Ramos (cell line): ENCODE data around the gene OLAH.

Source experiments
- in situ Hi-C: fragments of 300-500 bp; cut with MboI; formaldehyde crosslinking; loops from one replicate; pipeline ENCODE4 v1.14.3; 2022; ENCODE audit warnings: low sequenced_read_pairs; ENCODE audit not compliant: unreplicated experiment

The OLAH gene

DNA sequence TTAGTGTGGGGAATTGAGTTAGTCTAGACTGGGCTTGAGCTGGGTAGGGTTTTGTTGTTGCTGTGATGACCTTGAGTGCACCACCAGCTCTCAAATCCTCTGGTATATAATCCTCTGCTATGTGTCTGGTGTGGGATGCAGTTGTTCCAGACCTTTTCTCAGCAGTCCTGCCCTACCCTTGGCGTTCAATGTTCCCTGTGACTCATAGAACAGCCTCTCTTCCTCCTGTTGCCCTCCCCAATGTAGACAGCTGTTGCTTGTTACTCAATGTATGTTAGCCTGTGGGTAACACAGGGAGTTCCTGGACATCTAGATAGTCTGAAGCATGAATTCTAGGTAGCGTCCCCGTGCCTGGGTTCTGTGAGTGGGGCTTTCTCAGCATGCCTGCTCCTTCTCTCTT is 25.1 kb downstream of the OLAH start:
- in situ Hi-C loops, result no loop called here

DNA sequence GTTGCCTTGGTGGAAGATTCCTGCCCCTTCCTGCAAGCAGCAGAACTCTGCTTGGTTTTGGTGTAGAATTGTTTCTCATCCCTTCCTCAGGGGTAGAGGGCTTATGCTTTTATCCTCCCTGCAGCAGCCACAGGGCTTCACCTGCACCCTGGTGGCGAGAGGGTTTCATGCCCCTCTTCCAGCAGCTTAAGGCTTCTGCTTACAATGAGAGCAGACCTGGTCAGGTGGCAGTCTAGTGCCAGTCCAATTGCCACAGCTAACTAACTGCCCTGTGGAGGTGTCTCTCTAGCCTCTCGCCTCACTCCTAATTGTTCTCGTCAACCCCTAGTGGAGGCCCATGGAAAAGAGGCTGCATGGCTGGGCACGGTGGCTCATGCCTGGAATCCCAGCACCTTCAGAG is 25.5 kb downstream of the OLAH start:
- in situ Hi-C loops, result no loop called here

DNA sequence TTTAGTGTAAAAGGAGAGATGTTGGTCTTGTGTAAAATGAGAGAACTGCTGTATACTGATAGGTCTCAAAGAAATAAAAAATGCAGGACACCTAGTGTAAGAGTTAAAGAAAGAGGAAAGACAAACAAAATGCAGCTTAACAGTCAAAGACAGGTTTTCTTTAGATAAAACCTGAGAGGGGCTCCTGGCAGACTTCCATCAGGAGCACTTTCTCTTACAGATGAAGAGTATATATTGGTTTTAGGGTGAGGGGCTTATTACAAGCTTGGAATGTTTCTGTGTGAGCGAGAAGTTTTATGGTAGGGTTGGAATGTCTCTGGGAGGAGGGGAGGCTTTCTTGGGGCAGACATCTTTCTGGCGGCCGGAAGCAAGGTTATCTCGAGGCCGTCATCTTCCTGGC is 28.6 kb downstream of the OLAH start:
- in situ Hi-C loops, result no loop called here

DNA sequence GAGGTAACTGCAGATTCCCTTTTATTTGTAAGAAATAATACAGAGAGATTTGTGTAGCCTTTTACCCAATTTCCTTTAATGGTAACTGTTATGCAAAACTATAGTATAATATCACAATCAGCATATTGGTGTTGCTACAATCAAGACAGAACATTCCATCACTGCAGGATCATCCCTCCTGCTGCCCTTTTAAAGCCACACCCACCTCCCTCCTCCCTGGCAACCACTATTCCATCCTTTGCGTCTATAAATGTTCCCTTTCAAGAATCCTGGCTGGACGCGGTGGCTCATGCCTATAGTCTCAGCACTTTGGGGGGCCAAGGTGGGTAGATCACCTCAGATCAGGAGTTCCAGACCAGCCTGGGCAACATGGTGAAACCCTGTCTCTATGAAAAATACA is 31.7 kb downstream of the OLAH start:
- in situ Hi-C loops, result no loop called here

DNA sequence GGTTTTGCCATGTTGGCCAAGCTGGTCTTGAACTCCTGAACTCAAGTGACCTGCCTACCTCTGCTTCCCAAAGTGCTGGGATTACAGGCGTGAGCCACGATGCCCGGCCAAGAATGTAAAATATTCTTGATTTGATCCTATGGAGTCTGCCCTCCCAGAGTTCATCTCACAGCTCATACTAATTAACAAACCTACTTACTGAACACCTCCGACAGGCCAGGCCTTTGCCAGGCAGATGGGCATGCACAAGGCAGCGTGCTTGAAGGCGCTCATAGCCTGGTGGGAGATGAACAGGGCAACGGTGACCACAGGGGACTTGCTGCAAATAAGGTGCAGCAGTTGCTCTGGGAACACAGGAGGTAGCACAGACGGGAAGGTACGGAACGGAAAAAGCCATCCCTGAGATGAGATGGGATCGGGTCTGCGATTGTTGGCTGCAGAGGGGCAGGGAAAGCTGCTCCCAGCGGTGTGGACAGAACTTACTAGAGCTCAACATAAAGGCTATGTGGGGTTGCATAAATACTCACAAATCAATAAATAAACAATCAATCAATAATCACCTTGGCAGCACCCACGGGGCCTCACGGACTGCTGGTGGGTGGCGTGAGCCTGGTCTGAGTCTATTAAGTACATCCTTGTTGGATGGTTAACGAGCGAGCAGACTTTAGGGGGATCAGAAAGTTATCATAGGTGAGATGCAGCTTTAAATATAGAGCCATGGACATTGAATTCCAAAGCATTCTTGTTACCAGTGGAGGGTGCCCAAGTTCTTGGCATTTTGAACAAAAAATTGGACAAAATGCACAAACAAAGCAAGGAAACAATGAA is 40.1 kb downstream of the OLAH start:
- in situ Hi-C loops, result no loop called here

DNA sequence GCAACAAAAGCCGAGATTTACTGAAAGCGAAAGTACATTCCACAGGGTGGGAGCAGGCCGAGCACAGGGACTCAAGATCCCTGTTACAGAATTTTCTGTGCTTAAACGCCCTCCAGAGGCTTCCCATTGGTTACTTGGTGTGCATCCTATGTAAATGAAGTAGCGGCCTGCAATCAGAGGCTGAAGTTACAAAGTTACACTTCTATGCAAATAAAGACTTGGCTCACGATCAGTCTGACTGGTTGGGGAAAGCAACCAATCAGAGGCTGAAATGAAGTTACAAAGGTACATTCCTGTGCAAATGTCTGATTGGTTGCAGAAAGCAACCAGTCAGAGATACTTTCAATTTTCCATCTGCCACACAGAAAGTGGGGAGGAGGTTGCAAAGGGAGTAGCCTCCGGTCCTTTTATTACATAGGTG is 40.8 kb downstream of the OLAH start:
- in situ Hi-C loops, result no loop called here

DNA sequence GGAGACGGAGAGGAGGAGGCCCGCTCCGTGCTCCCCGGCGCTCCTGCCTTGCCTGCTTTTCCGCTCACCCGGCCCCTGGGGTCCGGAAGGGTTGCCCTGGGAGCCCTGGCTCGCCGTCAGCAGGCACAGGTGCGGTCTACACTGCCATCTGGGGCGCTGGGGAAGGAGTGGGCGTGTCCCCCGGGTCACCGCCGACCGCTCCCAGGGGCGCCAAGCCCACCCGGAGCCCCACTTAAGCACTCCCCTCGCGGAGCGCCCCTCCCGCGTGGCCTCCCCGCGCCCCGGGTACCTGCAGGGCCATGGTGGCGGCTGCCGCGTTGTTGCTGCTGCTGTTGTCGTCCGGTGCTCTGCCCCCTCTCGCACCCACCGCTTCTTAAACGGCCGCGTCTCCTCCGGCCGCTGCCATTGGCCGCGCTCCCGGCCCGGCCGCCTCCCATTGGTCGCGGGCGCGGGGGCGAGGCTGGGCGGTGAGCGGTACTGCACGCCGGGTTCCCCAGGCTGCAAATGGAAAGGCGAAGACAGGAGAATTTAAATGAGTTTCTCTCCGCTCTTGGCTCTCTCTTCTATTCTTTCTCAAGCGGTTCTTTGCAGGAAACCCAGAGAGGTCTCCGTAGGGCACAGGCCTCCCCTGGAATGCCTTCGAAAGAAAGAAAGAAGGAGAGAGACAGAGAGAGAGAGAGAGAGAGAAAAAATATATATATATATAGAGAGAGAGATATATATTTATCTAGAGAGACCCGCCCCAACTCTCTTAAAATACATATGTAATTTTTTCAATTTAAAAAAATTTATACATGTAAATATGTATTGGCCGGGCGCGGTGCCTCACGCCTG is 44.9 kb downstream of the OLAH start, which contains the start of gene ACBD7:
Gene ACBD7 (minus strand): TSS at position 349 of the 834 bp plus-strand sequence. CDS start 48 bp downstream, at position 301.
- in situ Hi-C loops, result no loop called here

DNA sequence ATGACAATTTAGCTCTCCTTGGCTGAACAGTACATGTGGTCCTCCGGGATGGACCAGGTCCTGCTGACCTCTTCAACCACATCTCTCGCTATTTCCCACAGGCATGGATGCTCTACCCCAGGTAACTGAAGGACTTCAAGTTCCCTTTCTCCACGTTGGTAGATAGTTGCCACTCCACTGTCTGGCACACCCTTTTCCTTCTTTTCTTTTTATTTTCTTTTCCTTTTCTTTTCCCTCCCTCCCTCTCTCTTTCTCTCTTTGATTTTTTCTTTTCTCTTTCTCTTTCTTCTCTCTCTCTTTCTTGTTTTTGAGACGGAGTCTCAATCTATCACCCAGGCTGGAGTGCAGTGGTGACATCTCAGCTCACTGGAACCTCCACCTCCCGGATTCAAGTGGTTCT is 47.7 kb downstream of the OLAH start:
- in situ Hi-C loops, result no loop called here

DNA sequence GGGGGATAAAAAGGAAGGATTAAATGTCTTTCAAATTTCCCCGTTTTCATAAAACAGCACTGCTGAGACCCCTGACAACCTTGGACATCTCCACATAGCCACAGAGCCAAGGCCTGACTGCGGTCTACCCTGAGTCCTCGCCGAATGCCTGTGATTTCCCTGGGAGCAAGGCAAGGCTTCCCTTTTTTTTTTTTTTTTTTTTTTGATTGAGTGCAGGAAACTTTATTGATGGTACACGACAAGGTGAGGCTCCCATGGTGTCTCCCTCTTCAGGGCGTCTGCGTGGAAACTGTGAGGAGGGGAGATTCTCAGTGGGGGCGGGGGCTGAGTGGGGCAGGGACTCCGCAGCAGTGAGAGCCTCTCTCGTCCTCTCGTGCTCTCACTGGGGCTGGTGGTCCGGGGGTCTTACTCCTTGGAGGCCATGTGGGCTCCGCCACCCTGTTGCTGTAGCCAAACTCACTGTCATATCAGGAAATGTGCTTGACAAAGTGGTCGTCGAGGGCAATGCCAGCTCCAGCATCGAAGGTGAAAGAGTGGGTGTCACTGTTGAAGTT is 49.2 kb downstream of the OLAH start:
- in situ Hi-C loops, result no loop called here

DNA sequence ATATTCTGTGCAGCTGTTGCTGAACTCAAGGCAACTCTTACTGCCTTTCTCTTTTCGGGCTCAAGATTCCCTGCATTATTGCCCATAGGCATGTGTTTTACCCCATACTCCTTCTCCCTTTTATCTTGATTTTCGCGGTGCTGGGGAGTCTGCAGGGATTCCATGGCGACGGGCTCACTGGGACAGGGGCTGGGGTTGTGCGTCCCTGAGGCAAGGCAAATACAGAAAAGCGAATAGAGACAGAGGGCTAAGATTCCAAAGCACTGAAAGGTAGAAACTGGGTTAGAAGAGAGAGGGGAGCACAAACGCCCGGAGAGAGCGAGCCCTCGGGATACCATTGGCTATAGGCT is 52.9 kb downstream of the OLAH start:
- in situ Hi-C loops, result no loop called here

DNA sequence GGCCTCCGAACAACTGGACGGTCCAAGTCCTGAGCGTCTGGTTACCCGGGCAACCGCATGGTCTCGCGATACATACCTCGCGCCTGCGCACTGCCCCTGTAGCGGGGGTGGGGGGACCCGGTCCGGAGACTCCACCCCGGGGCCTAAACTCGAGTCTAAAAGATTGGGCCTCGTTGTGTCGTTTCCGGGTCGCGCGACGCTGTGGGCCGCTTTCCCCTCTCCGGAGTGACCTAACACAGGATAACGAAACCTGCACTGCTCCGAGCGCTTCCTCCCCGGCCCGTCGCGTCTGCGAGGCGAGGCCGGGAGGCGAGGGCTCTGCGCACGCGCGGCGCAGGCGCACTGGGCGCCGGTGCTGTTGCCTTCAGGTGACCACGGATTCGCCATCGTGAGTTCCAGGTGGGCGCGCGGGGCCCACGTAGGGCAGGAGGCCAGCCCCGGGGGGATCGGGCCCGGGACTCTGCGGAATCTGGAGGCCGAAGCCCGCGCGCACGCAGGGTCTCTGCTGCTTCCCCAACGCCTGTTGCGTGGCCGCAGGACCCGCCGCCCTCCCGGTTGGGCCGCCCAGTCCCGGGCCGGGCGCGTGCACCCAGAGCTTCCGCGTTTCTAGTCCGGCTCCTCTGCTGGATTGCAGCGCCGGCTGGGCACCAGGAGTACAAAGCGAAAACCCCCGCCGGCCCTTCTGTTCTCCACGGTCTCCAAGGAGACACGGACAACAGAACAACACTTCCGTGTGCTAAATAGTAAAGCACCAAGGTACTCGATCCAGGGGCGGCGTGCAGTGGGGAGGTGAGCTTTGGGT is 53.5 kb downstream of the OLAH start, which contains the start of gene RPP38:
Gene RPP38 (plus strand): TSS at position 345 of the 802 bp plus-strand sequence. CDS start 5,960 bp downstream, outside the sequence.
- in situ Hi-C loops, result no loop called here

DNA sequence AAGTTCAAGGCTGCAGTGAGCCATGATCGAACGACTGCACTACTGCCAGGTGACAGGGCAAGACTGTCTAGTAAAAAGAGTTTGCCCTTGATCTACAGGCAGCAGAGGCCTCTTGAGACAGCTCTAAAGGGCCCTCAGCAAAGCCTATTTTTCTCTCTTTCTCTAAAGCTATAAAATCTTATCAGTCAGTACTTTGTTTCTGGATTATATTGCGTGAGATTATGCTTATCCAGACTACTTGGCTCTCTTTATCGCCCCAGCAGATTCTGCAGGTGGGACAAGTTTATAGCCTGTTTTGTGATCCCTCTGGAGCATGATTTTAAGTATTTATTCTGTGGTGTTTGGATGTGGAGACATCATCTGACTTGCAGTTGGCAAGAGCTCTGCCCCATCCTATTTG is 56.1 kb downstream of the OLAH start:
- in situ Hi-C loops, result no loop called here

DNA sequence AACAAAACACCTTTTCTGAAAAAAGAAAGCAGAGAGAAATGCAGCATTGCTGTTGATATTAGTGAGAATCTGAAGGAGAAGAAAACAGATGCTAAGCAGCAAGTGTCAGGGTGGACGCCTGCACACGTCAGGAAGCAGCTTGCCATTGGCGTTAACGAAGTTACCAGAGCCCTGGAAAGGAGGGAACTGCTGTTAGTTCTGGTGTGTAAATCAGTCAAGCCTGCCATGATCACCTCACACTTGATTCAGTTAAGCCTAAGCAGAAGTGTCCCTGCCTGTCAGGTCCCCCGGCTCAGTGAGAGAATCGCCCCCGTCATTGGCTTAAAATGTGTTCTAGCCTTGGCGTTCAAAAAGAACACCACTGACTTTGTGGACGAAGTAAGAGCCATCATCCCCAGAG is 59.8 kb downstream of the OLAH start:
- in situ Hi-C loops, result no loop called here

DNA sequence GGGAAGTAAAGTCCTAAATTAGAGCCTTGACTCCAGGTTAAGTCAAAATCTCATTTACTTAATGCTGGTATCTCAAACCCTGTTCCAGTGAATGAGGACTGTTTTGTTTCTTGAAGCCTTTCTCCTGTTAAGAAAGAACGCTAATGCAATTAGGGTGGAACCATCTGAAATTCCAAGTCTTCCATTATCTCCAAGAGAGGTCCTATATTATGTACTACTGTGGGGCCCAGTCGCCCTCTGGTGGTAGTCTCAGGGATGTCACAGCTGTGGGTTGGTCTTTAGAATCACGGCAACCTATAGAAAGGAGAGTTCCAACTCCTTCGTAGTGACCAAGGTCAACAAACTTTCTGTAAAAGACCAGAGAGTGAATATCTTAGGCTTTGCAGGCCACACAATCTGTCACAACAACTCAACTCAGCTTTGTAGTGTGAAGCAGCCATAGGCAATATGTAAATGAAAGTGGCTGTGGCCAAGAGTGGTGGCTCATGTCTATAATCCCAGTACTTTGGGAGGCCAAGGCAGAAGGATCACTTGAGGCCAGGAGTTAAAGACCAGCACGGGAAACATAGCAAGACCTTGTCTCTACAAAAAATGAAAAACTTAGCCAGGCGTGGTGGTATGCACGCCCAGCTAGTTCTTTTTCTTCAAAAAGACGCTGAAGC is 62.7 kb downstream of the OLAH start:
- in situ Hi-C loops, result no loop called here

DNA sequence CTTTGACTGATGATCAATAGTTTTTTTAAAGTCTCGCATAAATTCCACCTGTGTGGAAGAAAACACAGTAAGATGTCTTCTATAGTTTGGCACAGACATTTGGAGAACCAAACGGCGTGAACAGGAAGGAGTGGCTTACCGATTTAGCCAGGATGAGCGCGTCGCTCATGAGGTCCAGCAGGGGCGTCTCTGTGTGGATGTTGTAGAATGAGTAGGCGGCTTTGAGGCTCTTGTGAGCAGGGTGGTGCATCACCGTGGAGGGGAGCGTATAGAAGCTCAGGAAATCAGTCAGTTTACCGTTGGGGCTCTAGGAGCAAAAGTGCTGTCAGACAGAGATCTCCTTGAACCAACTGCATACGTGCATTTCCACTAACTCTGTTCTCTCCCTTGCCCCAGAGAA is 68.9 kb downstream of the OLAH start:
- in situ Hi-C loops, result no loop called here

DNA sequence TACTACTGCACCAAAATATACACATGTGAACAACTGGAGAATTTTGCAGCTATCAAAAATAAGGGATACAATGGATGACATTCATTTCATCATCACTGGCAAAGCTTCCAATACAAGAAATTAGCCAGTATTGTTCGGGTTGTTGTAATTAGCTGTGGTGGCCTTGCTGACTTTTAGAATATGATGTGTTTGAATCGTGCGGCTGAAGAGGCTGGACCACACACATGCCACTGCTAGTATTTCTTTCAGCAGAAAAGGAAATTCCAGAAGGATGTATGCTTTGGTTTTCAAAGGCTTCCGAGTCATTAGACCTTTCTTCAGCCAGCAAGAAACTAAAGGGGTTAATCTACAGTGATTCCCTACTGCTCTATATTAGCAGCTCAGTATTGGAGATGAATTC is 70.0 kb downstream of the OLAH start:
- in situ Hi-C loops, result no loop called here

DNA sequence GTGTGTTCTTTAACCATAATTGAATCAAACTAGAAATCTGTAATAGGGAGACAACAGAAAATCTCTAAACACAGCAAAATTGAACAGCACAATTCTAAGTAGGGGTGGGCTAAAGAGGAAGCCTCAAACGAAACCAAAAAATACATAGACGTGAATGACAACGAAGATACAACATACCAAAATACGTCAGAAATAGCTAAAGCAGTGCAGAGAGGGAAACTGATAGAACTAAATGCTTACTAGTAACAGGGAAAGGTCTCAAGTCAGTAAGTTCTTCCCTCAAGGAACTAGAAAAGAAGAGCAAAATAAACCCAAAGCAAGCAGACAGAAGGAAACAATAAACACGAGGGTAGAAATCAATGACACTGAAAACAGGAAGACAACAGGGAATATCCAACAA is 72.5 kb downstream of the OLAH start:
- in situ Hi-C loops, result no loop called here

DNA sequence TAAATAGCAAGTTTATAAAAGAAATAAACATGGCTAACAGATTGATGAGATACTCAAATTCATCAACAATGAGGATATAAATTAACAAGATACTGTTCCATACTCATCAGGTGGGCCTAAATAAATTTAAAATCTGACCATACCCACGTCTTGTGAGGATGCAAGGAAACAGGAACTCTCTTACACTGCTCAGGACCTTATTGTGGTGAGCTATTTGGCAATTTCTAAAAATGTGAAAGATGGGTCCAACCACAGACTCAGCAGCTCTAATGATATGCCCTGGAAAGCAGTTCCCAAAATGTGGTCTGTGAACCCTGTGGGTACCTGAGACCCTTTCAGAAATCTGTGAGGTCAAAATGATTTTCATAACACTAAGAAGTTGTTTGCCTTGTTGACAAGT is 74.9 kb downstream of the OLAH start:
- in situ Hi-C loops, result no loop called here

DNA sequence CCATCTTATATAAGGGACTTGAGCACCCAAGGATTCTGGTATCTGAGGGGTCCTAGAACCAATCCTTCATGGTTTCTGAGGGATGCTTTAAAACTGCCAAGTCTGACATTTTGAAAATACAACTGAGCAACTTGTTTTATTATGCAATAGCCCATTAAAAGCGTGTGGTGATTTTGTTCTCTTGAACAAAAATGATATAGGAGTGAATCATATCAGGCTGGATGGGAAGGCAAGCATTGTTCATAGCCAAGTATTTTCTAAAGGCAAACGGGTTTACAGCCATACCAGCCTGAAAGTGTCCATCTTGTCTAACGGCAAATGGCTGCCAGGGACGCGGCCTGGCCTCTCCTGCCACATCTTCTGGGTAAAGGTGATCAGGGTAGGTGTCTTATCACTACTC is 76.8 kb downstream of the OLAH start:
- in situ Hi-C loops, result no loop called here

DNA sequence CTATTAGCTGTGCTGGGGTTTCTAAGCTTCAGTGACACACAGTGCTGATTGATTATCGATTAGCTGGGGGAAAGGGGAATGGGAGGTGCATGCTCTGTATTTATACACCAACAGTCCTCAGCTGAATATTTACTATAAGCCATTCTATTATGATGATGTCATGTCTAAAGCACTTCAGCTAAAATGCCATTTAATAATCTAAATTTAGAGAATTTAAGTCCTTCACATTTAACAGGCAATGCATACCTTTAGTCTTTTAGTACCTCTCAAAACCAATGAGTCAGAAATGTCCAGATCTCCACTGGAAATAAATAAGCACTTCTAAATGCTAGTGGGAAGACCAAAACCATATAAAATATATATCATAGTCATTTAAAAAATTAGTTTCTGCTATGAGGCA is 78.0 kb downstream of the OLAH start:
- in situ Hi-C loops, result no loop called here
